Lower leg skin (tissue), 4 donors: ENCODE measurements around the gene METTL25B. TPM values are rescaled to one million over a fixed set of nuclear protein-coding genes. Genes with fewer than 3 reads are reported as not detected.

ENCODE experiments used
- DNase-seq, 2 donors: peaks; one replicate each; pipeline ENCODE4 v3.0.0-alpha.2; 2019; ENCODE audit warnings: low spot score in 2 of 2
- H3K4me3 ChIP-seq: fragments of 200-600 bp; sonication (generic); 2 replicates; pipeline ENCODE4 v1.5.1; 2017; ENCODE audit warnings: mild to moderate bottlenecking, low read depth; ENCODE audit not compliant: poor library complexity, severe bottlenecking
- CTCF ChIP-seq, 3 donors: fragments of 450-650 bp; IDR thresholded peaks; one replicate each; pipeline ENCODE4 v1.5.1; 2016; ENCODE audit warnings: antibody characterized with exemption in 3 of 3, mild to moderate bottlenecking in 3 of 3, moderate library complexity in 2 of 3
- POLR2A ChIP-seq, 2 donors: fragments of 450-650 bp; IDR thresholded peaks; one replicate each; pipeline ENCODE4 v1.6.1; 2016 to 2017; ENCODE audit warnings: antibody characterized with exemption in 2 of 2, mild to moderate bottlenecking in 1 of 2, moderate library complexity in 1 of 2
- WGBS, 2 donors: methylation state at CpG; one replicate each; pipeline ENCODE4 v1.1.5; 2018; 5-methylcytosine and 5-hydroxymethylcytosine counted together
- intact Hi-C: fragments of 100-400 bp; cut with DNase I; formaldehyde crosslinking; loops from one replicate; pipeline ENCODE4 v1.15.0; 2023; ENCODE audit warnings: low total_unique reads
- total RNA-seq, 4 donors: library from RNA; depleted of rRNA; stranded (reverse); fragments of >200 nt; gene quantifications; one replicate each; pipeline ENCODE4 v1.1.0, GENCODE V29; 2016

The METTL25B gene
- total RNA-seq, 4 donors from 2014 or later: 20.3 to 39.0 (median 28.2) TPM

GRCh38 chr1:156689035-156689952 lies 39.0 kb upstream of the METTL25B start:
- TF ChIP-seq CTCF (IDR thresholded peaks at IDR 0.05) (peak in 1 of 3 donors; percentile 75), POLR2A (IDR thresholded peaks at IDR 0.05) (no peak)
- intact Hi-C loops: loop anchor here (2.0 kb wide), 1 partner anchor 36 kb away; no protein-coding TSS in a partner anchor
- H3K4me3 ChIP-seq: no peak overlapping the region
- peak; percentile 71 to 95 for DNase-seq
- WGBS, 2 donors: 1 to 2% methylated on average over 16 to 22 of the region's 23 CpGs

- 20% methylated on average over 10 of the region's 10 CpGs for WGBS, 2 donors
Observed at GRCh38 chr1:156689953-156690674, 38.2 kb upstream of the METTL25B start.

GRCh38 chr1:156690675-156691036 lies 37.6 kb upstream of the METTL25B start:
- no peak for DNase-seq
- intact Hi-C loops: no loop called here
- no peak for TF ChIP-seq POLR2A (IDR thresholded peaks at IDR 0.05)
- no peak for TF ChIP-seq CTCF (IDR thresholded peaks at IDR 0.05)
- H3K4me3 ChIP-seq: no peak overlapping the region
- 55 to 68% methylated on average over 8 of the region's 8 CpGs for WGBS, 2 donors

More at GRCh38 chr1:156689953-156690674, 38.2 kb upstream of the METTL25B start:
- TF ChIP-seq POLR2A (IDR thresholded peaks at IDR 0.05) (no peak), CTCF (IDR thresholded peaks at IDR 0.05) (no peak)
- H3K4me3 ChIP-seq: no peak overlapping the region
- intact Hi-C loops: loop anchor here (2.0 kb wide), 1 partner anchor 35 kb away; no protein-coding TSS in a partner anchor
- DNase-seq: no peak

- H3K4me3 ChIP-seq: no peak overlapping the region
- no peak for TF ChIP-seq CTCF (IDR thresholded peaks at IDR 0.05)
- no peak for TF ChIP-seq POLR2A (IDR thresholded peaks at IDR 0.05)
- DNase-seq: no peak
- WGBS, 2 donors: 77 to 85% methylated on average over 8 to 10 of the region's 10 CpGs
- intact Hi-C loops: no loop called here
Observed at GRCh38 chr1:156691191-156691590, 37.1 kb upstream of the METTL25B start.

GRCh38 chr1:156691665-156692440 lies 36.4 kb upstream of the METTL25B start:
- intact Hi-C loops: loop anchor here (1.0 kb wide), 1 partner anchor 34 kb away; no protein-coding TSS in a partner anchor
- H3K4me3 ChIP-seq: no peak overlapping the region
- DNase-seq: no peak
- TF ChIP-seq POLR2A (IDR thresholded peaks at IDR 0.05) (no peak), CTCF (IDR thresholded peaks at IDR 0.05) (no peak)
- 18 to 19% methylated on average over 19 to 20 of the region's 20 CpGs for WGBS, 2 donors
